ENCODE data around the gene MRPL22.
"Not testable (repeated sequence)": the region's sequence is repeated elsewhere in the genome, so short reads cannot be mapped to it uniquely, and the experiment has no call there.

MRPL22 gene

GRCh38 chr5:154943527-154943926 lies 2.7 kb downstream of the MRPL22 start:
- no peak for DNase-seq

- no peak for DNase-seq
These were observed 3.8 kb downstream of the MRPL22 start for GRCh38 chr5:154944716-154945115.

- DNase-seq = no peak
These were observed 4.9 kb downstream of the MRPL22 start for GRCh38 chr5:154945695-154946301.

- no peak for DNase-seq
These were observed 6.9 kb downstream of the MRPL22 start for GRCh38 chr5:154947778-154948177.

- DNase-seq = no peak
These were observed 7.4 kb downstream of the MRPL22 start for GRCh38 chr5:154948313-154948712.

GRCh38 chr5:154949781-154950180 lies 8.9 kb downstream of the MRPL22 start:
- DNase-seq = no peak

GRCh38 chr5:154956712-154957111 lies 15.8 kb downstream of the MRPL22 start:
- DNase-seq = no peak

GRCh38 chr5:154962494-154962893 lies 21.6 kb downstream of the MRPL22 start:
- DNase-seq = no peak

- no peak for DNase-seq
These were observed 25.4 kb downstream of the MRPL22 start for GRCh38 chr5:154966081-154966841.

GRCh38 chr5:154966874-154967273 lies 26.0 kb downstream of the MRPL22 start:
- no peak for DNase-seq

GRCh38 chr5:154967421-154968024 lies 26.6 kb downstream of the MRPL22 start:
- DNase-seq = no peak

GRCh38 chr5:154968953-154969352 lies 28.1 kb downstream of the MRPL22 start:
- DNase-seq = no peak

GRCh38 chr5:154970759-154971158 lies 29.9 kb downstream of the MRPL22 start:
- DNase-seq = no peak

GRCh38 chr5:154971501-154971900 lies 30.6 kb downstream of the MRPL22 start:
- no peak for DNase-seq

- DNase-seq = peak; percentile 3
These were observed 31.7 kb downstream of the MRPL22 start for GRCh38 chr5:154972476-154973080.

GRCh38 chr5:154976082-154976481 lies 35.2 kb downstream of the MRPL22 start:
- not testable (repeated sequence) for DNase-seq

GRCh38 chr5:154977409-154977808 lies 36.5 kb downstream of the MRPL22 start:
- DNase-seq = no peak

GRCh38 chr5:154978294-154978693 lies 37.4 kb downstream of the MRPL22 start:
- DNase-seq = not testable (repeated sequence)

GRCh38 chr5:154984946-154985516 lies 44.2 kb downstream of the MRPL22 start:
- peak; percentile 22 for DNase-seq

- DNase-seq = no peak
These were observed 45.3 kb downstream of the MRPL22 start for GRCh38 chr5:154986151-154986550.

GRCh38 chr5:154989626-154990025 lies 48.8 kb downstream of the MRPL22 start:
- DNase-seq = no peak

- no peak for DNase-seq
These were observed 52.6 kb downstream of the MRPL22 start for GRCh38 chr5:154993461-154993860.

GRCh38 chr5:154995679-154996078 lies 54.8 kb downstream of the MRPL22 start:
- DNase-seq = no peak

Data from NCI-H1105 (cell line).